HEK293 (cell line): ENCODE measurements around the gene ZMYM1.
"Not testable (repeated sequence)": the region's sequence is repeated elsewhere in the genome, so short reads cannot be mapped to it uniquely, and the experiment has no call there.

Experiments used
- CTCF ChIA-PET: fragments of 350-600 bp; formaldehyde crosslinking; extraction: SDS; loops from one replicate; lab custom pipeline; 2021; ENCODE audit warnings: antibody characterized with exemption; lab: Yijun Ruan, JAX
- POLR2A ChIA-PET: fragments of 300-600 bp; formaldehyde crosslinking; extraction: SDS; loops from one replicate; lab custom pipeline; 2020; ENCODE audit warnings: antibody characterized with exemption, inconsistent platforms; lab: Yijun Ruan, JAX
- H3K27ac ChIP-seq: fragments of 200-500 bp; sonication (Bioruptor generic); 2 replicates; pipeline ENCODE4 v1.5.1; 2014; ENCODE audit warnings: low read depth, low read length, control low read depth, inconsistent platforms; ENCODE audit errors: extremely low read depth
- H3K36me3 ChIP-seq, 2 experiments: fragments of 200-500 bp in 1 of 2; sonication (Bioruptor generic) in 1 of 2; 1 replicate in 1 of 2; 2 replicates in 1 of 2; pipeline ENCODE4 v1.5.1; 2014 to 2017; ENCODE audit warnings: inconsistent platforms in 2 of 2, low read length in 2 of 2; ENCODE audit not compliant: control insufficient read depth in 2 of 2, insufficient read depth in 1 of 2
- H3K4me1 ChIP-seq: fragments of 200-500 bp; sonication (Bioruptor generic); 2 replicates; pipeline ENCODE4 v1.5.1; 2014; ENCODE audit warnings: mild to moderate bottlenecking, low read length, inconsistent platforms; ENCODE audit not compliant: control insufficient read depth, insufficient read depth
- H3K4me3 ChIP-seq: 2 replicates; pipeline ENCODE4 v1.5.1; 2011; ENCODE audit warnings: low read depth, mild to moderate bottlenecking, control low read depth, low read length, moderate library complexity
- H3K9me3 ChIP-seq: fragments of 200-500 bp; sonication (Bioruptor generic); 2 replicates; pipeline ENCODE4 v1.5.1; 2014; ENCODE audit warnings: low read depth, low read length, inconsistent platforms; ENCODE audit not compliant: control insufficient read depth, insufficient read depth
- BCL6B ChIP-seq: fragments of 450-650 bp; formaldehyde crosslinking; IDR thresholded peaks from 2 replicates; pipeline ENCODE4 v1.5.1; 2017; ENCODE audit warnings: missing biosample characterization, missing genetic modification characterization
- PRDM2 ChIP-seq: fragments of 450-650 bp; formaldehyde crosslinking; IDR thresholded peaks from 2 replicates; pipeline ENCODE4 v1.5.1; 2016; ENCODE audit warnings: missing biosample characterization, missing genetic modification characterization, borderline replicate concordance
- SETDB1 ChIP-seq: IDR thresholded peaks from one replicate; pipeline ENCODE4 v1.6.1; 2017; ENCODE audit warnings: mild to moderate bottlenecking, low read length, moderate library complexity, mixed read lengths; ENCODE audit not compliant: insufficient read length
- SP7 ChIP-seq: fragments of 450-650 bp; formaldehyde crosslinking; IDR thresholded peaks from 2 replicates; pipeline ENCODE4 v1.5.1; 2016; ENCODE audit warnings: missing biosample characterization, missing genetic modification characterization
- ZNF146 ChIP-seq: fragments of 450-650 bp; formaldehyde crosslinking; IDR thresholded peaks from 2 replicates; pipeline ENCODE4 v1.5.1; 2016; ENCODE audit warnings: missing biosample characterization, missing genetic modification characterization
- ZNF501 ChIP-seq: fragments of 450-650 bp; formaldehyde crosslinking; IDR thresholded peaks from 2 replicates; pipeline ENCODE4 v1.5.1; 2016; ENCODE audit warnings: missing biosample characterization, missing genetic modification characterization
- ZNF624 ChIP-seq: fragments of 450-650 bp; formaldehyde crosslinking; IDR thresholded peaks from 2 replicates; pipeline ENCODE4 v1.5.1; 2017; ENCODE audit warnings: missing biosample characterization, missing genetic modification characterization

Gene ZMYM1

DNA sequence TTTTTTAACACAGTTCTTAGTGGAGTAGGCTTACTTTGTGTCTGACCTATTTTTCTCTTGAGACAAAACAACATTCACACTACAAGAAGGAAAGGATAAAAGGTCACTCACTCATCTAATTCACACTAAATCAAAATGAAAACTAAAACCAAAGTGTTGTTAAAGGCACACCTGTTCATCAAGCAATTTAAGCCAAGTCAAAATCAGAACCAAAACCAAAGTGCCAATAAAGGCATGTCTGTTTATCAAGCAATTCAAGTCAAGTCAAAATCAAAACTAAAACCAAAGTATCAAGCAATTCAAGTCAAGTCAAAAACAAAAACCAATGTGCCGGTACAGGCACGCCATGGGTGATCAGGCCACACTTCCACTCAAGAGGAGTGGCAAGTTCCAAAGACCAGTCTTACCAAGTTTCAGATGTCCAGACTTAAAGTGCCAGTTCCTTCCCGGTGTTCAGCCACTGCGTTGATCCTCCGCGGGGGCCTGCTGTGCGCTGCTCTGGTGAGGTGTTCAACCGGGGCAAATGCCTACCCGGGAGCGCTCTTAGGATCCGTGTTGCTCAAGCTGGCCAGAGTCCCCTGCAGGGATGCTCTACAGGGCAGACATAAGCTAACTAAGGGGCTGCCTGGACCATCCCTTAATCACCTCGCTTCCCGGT is 66.8 kb downstream of the ZMYM1 start:
- POLR2A ChIA-PET, CTCF ChIA-PET, H3K27ac ChIP-seq, H3K36me3 ChIP-seq, H3K9me3 ChIP-seq, H3K4me3 ChIP-seq, H3K4me1 ChIP-seq: not testable (repeated sequence)

- no peak for TF ChIP-seq ZNF624 (tag by site-specific recombination)
- peak; percentile 50 for TF ChIP-seq ZNF146
- no peak for TF ChIP-seq PRDM2
- TF ChIP-seq SP7: no peak
- TF ChIP-seq ZNF501 (tag by site-specific recombination): no peak
- TF ChIP-seq BCL6B (tag by site-specific recombination): no peak
- TF ChIP-seq, all 188 proteins: peak for 1
- H3K36me3 ChIP-seq: no peaks in the 10 kb centered on the region
- POLR2A ChIA-PET: no interaction called here
- H3K4me1 ChIP-seq: no peaks in the 10 kb centered on the region
- no peak overlapping the region for H3K4me3 ChIP-seq
- CTCF ChIA-PET: no interaction called here
- no peaks in the 10 kb centered on the region for H3K9me3 ChIP-seq
- H3K27ac ChIP-seq: no peak overlapping the region
Observed at GRCh38 chr1:35151220-35151619, 72.0 kb downstream of the ZMYM1 start.

DNA sequence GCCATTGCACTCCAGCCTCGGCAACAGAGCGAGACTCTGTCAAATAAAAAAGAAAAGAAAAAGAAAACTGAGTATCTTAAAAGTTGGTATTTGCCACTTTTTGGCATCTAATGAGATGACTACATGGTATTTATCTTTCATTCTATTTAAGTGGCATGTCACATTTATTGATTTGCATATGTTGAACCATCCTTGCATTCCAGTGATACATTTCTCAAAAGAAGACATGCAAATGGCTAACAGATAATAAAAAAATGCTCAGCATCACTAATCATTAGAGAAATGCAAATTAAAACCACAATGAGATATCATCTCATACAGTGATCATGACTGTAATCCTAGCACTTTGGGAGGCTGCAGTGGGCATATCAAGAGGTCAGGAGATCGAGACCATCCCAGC is 85.7 kb downstream of the ZMYM1 start:
- CTCF ChIA-PET: no interaction called here

More for the DNA sequence above, 85.7 kb downstream of the ZMYM1 start:
- POLR2A ChIA-PET: no interaction called here
- Histone ChIP-seq H3K27ac (no peak overlapping the region), H3K4me1 (no peaks in the 10 kb centered on the region), H3K36me3 (no peaks in the 10 kb centered on the region), H3K4me3 (no peak overlapping the region), H3K9me3 (no peaks in the 10 kb centered on the region)
- no peak for TF ChIP-seq ZNF501 (tag by site-specific recombination)
- TF ChIP-seq SETDB1: peak; percentile 71
